Measurements from ENCODE around the gene XPNPEP2.

GRCh38 chrX:129724754-129725153, 14.0 kb upstream of the XPNPEP2 start:
- TF ChIP-seq CTCF (IDR thresholded peaks at IDR 0.05) (no peak), POLR2A (IDR thresholded peaks at IDR 0.05) (no peak)

Data from heart left ventricle (tissue), 13 donors.